Measurements from ENCODE around the gene FUT3.

DNA sequence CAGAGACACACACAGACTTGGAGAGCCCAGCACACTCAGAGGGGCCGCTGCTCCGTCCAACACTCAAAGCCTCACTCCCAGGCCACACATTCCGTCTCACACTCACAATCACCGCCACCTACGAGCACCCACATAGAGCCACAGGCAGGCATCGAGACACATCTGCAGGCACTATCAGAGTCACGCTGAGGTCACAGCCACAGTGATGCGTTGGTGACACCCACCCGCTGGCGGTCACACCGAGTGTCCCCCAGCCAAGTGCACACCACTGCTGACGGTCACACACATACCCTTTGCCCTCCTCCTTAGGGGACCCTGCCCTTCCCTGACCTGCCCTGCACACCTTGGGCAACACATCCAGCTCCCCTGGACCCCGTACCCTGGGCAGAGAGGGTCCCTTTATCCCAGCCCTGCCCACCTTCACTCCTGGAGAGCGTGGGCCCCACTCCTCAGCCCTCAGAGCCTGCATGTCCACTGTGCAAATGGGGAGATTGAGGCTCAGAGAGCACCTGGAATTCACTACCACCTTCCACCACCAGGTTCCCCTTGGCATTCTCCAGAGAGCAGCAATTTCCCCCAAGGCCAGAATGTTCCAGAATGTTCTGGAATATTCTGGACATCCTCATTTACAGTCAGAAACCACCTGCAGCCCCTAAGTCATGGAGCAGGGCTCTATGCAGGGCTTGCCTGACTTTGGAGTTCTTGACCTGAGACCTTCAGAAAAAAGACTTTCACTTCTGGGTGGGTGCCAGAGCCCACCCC is 13.7 kb upstream of the FUT3 start:
- TF ChIP-seq ASH2L (IDR thresholded peaks at IDR 0.05; ENCODE audit: low read length) (no peak), POLR2AphosphoS5 (IDR thresholded peaks at IDR 0.05; ENCODE audit: low read depth, low read length) (no peak), RBBP5 (IDR thresholded peaks at IDR 0.05; ENCODE audit: borderline replicate concordance, low read depth, low read length) (no peak), POLR2A (IDR thresholded peaks at IDR 0.05; ENCODE audit: control extremely low read depth in 1 of 2, low read depth in 2 of 2, low read length in 2 of 2) (no peak)
- TF ChIP-seq, protein P1, sequence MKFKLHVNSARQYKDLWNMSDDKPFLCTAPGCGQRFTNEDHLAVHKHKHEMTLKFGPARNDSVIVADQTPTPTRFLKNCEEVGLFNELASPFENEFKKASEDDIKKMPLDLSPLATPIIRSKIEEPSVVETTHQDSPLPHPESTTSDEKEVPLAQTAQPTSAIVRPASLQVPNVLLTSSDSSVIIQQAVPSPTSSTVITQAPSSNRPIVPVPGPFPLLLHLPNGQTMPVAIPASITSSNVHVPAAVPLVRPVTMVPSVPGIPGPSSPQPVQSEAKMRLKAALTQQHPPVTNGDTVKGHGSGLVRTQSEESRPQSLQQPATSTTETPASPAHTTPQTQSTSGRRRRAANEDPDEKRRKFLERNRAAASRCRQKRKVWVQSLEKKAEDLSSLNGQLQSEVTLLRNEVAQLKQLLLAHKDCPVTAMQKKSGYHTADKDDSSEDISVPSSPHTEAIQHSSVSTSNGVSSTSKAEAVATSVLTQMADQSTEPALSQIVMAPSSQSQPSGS (IDR thresholded peaks at IDR 0.05; ENCODE audit: low read length), result no peak

Data from H1 (cell line).